Muscle of arm (tissue), 12 donors: ENCODE measurements around the gene ATP5ME. TPM values are rescaled to one million over a fixed set of nuclear protein-coding genes. Genes with fewer than 3 reads are reported as not detected.

Experiments
- DNase-seq: peaks from one replicate; pipeline ENCODE4 v3.0.0-alpha.2; 2013
- polyA plus RNA-seq, 12 donors: library from polyadenylated mRNA; unstranded; fragments of 120-200 nt; gene quantifications; one replicate each; pipeline ENCODE4 v1.2.1, GENCODE V29; 2013; ENCODE audit not compliant: insufficient read length in 12 of 12

The ATP5ME gene
- polyA plus RNA-seq, 12 donors, result 197 to 329 (median 273) TPM; not detected in 1

GRCh38 chr4:687048-687970 is 13.2 kb upstream of the ATP5ME start:
- no peak for DNase-seq

- no peak for DNase-seq
These were observed 12.5 kb upstream of the ATP5ME start for GRCh38 chr4:686413-687040.

- no peak for DNase-seq
These were observed 11.8 kb upstream of the ATP5ME start for GRCh38 chr4:685679-686412.

GRCh38 chr4:684623-685327 is 10.7 kb upstream of the ATP5ME start:
- DNase-seq, result no peak

GRCh38 chr4:683982-684622 is 10.0 kb upstream of the ATP5ME start:
- DNase-seq, result no peak

- DNase-seq, result no peak
These were observed 9.3 kb upstream of the ATP5ME start for GRCh38 chr4:683247-683897.

GRCh38 chr4:682490-683172 is 8.6 kb upstream of the ATP5ME start:
- no peak for DNase-seq

GRCh38 chr4:681736-682451 is 7.8 kb upstream of the ATP5ME start:
- DNase-seq, result no peak

- no peak for DNase-seq
These were observed 7.0 kb upstream of the ATP5ME start for GRCh38 chr4:680928-681645.

- no peak for DNase-seq
These were observed 6.5 kb upstream of the ATP5ME start for GRCh38 chr4:680551-680927.

- DNase-seq, result no peak
These were observed 6.0 kb upstream of the ATP5ME start for GRCh38 chr4:680091-680490.

- no peak for DNase-seq
These were observed 5.6 kb upstream of the ATP5ME start for GRCh38 chr4:679629-680028.

- no peak for DNase-seq
These were observed 5.0 kb upstream of the ATP5ME start for GRCh38 chr4:679104-679481.

- DNase-seq, result no peak
These were observed 4.4 kb upstream of the ATP5ME start for GRCh38 chr4:678331-679103.

- DNase-seq, result no peak
These were observed 3.6 kb upstream of the ATP5ME start for GRCh38 chr4:677431-678293.

GRCh38 chr4:676871-677235 is 2.8 kb upstream of the ATP5ME start:
- no peak for DNase-seq
